GM18519 (cell line): ENCODE measurements around the gene PRM1.

Experiments
- ATAC-seq: cut with Tn5 transposase; IDR thresholded peaks from one replicate; pipeline ENCODE4 v1.9.1; 2021; ENCODE audit warnings: mild to moderate bottlenecking, moderate library complexity; ENCODE audit not compliant: unreplicated experiment, low FRiP score

Gene PRM1

DNA sequence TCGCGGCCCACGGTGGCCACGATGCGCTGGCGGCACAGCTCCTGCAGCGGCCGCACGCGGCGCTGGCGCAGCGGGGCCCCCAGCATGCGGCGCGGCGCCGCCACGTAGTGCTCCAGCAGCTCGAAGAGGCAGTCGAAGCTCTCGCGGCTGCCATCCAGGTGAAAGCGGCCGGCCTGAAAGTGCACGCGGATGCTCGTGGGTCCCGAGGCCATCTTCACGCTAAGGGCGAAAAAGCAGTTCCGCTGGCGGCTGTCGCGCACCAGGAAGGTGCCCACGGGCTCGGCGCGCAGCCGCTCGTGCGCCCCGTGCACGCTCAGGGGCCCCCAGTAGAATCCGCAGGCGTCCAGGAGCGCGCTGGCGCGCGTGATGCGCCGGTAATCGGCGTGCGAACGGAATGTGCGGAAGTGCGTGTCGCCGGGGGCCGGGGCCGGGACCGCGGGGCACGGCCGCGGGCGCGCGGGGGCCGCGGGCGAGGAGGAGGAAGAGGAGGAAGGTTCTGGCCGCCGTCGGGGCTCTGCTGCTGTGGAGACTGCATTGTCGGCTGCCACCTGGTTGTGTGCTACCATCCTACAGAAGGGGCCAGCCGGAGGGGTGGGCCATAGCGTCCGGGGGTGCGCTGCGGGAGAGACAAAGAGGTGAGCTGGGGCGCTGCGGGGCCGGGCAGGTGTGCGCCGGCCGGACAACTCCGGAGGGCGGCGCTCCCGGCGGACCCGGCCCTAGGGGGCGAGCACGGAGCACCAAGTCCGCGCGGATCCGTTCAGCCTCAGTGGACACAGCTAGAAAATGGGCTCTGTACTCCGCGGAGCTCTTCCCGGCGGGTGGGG lies 26.0 kb downstream of the PRM1 start:
- no peak for ATAC-seq

DNA sequence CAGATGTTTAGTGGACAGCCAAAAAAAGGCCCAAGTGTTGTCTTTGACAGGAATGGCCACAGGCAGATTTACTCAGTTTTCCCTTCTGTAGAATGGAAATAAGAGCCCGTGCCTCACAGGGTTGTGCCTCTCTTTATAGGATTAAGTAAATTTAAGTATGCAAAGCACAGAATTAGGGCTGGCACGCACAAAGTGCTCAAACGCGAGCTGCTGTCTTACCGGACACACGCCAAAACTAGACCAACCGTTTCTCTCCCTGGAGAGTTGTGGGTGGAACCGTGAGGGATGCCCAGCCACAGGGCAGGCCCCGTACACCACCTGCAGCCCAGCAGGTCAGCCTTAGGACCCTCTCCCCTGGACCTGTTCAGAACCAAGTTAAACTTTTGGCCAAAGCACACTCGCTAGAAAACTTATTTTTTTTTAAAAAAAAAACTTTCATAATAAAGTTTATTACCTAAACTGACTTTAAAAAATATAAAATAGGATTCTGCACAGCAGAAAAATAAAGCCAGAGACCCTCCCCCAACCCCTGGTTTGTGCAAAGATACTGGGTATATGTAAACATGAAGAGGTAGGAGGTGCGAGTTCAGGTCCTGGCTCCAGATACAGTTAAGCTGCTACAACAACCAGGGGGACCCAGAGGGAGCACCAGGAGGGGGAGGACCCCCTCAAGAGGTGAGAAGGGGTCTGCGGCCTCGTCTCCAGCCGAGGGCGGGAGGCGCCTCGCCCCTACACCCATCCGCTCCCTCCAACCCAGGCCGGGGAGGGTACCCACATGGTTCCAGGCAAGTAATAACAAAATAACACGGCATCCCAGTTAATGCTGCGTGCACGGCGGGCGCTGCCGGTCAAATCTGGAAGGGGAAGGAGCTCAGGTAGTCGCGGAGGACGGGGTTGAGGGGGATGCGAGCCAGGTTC lies 26.9 kb downstream of the PRM1 start:
- no peak for ATAC-seq

DNA sequence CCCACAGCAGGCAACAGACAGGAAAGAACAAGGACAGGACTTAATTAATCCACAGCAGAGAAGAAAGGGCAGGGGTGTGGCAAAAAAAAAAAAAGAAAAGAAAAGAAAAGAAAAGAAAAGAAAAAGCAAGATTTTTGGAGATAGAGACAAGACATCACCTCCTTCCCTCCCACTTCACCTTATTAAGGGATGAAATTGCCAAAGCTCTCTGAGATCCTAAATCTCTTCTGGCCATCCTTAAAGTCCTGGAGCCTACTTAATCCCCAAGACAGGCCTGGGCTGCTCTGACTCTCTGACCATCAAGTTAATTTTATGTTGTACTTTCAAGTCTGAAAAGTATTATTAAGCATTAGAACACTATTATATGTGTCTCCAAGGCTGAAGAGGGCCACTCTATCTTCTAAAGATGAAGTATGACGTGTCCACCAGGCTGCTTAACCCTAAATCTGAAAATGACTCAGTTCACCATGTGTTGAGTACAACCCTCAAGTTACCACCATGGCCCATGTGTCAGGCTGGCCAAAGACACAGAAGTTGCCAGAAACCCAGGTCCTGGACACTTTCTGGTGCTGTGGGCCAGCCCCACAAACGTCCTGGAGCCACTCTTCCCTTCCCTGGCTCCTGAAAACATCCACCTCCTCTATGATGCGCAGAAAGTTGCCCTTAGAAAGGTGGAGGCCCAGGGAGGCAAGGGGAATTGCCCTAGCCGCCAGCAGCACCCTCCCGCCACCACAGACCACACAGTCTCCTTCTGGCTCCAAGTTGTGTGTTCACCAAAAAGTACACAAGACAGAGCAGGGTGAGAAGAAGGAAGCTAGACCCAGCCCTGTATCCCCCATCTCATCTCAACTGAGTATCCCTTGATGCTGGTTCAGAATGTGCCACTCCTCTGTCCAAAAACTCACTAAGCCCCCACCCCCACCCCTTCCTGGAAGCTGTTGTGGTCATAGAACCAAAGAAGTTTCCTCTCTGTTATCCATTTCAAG lies 27.8 kb downstream of the PRM1 start:
- no peak for ATAC-seq

DNA sequence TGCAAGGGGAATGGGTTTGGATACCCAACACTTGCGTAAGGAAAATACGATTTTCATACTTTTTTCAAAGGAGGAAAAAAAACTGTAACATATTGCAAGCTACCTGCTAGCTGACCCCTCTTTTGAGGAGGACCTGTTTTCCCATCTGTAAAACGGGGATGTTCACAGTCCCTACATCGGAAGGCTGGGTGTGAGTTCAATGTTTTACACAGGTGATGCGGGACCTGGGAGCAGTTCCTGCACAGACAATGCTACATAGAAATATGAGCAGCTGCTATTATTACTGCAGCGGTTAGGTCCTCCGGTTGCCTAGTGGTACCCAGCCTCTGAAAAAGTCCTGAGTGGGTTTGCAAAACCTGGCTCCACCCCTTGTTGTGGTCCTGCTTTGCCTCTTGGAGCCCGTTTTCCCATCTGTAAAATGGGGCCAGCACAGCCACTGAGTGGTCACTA lies 28.6 kb downstream of the PRM1 start:
- no peak for ATAC-seq

DNA sequence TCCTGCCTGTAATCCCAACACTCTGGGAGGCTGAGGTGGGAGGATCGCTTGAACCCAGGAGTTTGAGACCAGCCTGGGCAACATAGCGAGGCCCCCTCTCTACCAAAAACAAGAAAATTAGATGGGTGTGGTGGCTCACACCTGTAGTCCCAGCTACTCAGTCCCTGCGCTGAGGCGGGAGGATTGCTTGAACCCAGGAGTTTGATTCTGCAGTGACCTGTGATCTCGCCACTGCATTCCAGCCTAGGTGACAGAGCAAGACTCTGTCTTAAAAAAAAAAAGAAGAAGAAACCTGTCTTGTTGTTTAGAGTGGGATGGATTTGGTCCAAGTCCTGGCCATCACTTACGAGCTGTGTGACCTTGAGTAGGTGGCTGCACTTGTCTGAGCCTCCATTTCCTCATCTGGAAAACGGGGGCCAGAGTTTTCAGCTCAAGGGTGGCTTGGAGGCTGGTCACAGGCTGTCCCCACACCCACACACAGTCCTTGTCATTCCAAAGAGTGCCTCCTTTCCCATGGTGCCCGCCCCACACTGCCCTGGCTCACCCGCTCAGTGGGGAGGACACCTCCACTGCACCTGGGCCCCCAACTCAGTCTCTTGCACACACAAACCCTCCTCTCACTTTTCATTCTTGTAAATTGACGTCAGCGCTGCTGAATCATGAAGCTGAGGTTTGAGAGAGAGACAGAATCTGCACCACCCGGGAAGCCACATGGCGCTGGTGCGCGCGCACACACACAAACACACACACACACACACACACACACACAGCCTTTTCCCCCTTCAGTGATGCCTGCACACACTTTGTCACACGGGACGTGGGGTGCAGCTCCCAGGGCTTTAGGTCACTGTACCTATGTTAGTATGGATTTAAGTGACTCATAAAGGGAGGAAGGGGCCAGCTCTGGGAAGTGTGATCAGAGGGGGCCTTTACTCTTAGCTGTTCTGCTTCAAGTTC lies 29.3 kb downstream of the PRM1 start:
- no peak for ATAC-seq

DNA sequence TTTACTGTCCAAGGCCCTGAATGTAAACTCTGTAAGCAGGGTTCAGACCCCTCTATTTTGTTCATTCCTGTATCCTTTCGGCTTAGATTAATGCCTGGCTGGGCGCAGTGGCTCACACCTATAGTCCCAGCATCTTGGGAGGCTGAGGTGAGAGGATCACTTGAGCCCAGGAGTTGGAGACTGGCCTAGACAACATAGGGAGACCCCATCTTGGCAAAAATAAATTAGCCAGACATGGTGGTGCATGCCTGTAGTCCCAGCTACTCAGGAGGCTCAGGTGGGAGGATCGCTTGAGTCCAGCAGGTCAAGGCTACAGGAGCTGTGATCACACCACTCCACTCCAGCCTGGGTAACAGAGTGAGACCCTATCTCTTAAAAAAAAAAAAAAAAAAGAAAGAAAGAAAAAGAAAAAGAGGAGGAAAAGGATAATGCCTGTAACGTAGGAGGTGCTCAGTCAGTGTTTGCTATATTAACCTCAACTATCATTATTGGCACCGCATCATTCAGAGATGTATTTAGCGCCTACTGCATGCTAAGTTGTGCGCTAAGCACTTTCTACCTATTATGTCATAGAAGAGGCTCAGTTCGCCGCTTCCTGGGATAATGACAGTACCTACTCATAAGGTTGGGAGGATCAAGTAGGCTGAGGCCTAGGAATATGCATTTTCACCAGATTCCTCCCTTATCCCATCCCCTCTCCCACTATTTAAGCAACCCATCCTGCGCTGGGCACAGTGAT lies 30.2 kb downstream of the PRM1 start:
- no peak for ATAC-seq

DNA sequence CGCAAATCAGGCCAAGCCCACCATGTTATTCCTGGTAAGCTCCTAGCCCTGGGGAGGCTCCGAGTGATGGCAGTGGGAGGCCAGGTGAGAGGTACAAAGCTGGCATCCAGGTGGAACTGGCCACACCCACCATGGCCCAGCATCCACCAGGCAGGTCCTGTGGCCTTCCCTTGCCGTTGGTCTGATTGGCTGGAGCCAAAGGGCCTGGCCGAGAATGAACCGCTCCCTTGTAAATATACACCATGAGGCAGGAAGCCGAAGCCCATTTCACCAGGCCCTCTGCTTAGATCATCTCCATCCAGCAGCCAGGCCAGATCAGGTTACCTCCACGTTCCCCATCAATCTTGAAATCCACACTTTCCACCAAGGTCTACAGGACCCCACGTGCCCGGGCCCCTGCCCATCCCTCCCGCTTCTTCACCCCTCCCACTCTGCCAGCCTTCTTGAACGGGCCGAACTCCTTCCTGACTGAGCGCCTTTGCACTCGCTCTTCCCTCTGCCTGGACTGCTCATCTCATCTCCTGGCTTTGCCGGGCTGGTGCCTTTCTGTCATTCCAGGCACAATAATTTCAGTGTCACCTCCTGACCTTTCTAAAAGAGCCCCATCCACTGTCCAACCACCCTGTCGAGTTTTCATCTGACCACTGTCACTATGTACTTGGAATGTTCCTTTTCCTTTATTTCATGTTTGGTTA lies 30.9 kb downstream of the PRM1 start:
- no peak for ATAC-seq

DNA sequence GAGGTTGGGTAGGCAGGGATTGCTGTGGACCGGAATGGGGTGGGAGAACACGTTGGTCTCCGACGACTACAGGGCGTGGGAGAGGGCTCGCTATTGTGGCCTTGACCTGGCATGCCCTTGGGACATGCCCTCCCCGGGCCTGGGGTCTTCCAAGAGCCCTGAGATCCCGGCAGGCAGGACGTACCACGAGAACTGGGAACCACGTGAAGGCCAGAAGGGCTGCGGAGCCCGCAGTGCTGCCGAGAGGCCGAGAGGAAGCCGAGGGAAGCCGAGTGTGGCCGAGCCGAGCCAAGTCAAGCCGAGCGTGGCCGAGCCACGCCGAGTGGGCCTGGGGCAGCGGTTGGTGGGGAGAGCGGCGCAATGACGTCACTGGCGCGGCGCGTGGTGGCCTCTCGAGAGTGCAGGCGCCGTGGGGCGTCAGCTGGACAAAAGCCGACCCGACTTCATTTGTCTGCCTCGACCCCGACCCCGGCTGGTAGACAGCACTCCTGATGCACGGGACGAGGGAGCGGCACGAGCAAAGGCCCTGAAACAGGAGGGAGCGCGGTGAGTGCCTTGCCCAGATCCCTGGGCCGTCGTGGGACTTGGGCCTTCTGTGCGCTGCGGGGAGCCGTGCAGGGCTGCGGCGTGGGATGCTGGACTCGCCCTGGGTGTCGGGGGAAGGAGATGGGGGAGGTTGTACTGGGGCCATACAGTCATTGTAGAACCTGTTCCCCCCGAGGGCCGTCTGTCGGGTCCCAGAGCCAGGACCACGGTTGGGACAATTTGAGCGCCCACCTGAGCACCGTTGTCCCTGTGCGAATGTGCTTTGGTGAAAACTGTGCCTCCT lies 31.7 kb downstream of the PRM1 start:
- ATAC-seq, result no peak

DNA sequence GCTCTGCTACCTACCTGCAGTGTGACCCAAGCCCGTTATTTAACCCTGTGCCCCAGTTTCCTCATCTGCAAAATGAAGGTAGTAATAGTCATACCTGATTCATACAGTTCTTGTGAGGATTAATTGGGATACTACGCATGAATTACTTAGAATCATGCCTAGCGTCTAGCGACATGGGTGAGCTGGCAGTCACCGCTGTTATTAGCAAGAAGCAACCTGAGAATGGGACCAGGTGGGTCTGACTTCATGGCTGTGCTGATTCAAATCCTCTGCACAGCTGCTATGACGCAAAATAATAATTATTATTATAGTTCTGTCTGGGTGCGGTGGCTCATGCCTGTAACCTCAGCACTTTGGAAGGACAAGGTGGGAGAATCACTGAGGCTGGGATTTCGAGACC lies 33.0 kb downstream of the PRM1 start:
- no peak for ATAC-seq

DNA sequence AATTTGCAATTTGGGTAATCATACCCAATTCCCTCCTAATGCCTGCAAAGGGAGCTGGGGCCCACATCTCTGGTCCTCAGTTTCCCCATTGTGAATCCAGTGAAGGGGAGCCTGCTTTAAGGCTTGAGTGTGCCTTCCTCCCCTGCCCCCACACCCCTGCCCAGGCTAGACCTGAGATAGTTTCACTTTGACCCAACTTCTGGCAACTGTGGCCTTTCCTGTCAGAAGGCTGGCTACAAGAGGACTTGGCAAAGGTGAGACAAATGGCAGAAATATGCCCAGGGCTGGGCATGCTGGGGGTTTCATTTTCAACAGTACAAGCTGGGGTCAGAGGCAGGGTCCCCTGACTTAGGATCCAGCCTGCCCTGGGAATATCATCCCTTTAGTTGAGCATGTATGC lies 35.1 kb downstream of the PRM1 start:
- ATAC-seq, result no peak

DNA sequence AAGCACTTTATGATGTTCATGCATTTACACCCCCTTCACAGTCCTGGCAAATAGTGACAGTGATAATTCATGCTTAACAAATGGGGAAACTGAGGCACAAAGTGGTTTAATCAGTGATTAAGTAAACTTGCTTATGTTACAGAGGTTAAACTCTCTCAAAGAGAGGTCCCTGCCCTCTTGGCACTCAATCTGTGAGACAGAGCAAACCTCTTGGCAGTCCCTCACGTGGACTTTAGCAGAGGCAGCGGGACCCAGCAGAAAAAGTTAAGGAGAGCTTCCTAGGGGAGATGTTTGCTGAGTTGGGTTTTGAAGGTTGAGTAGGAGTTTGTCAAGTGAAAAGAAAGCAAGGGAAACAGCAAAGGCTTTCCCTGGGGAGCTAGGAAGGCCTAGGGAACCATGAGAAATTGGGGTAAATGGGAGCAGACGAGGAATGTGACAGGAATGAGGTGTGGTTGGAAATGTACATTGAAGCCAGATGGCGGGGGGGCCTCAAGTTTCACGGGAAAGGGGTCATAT lies 35.9 kb downstream of the PRM1 start:
- ATAC-seq, result no peak

DNA sequence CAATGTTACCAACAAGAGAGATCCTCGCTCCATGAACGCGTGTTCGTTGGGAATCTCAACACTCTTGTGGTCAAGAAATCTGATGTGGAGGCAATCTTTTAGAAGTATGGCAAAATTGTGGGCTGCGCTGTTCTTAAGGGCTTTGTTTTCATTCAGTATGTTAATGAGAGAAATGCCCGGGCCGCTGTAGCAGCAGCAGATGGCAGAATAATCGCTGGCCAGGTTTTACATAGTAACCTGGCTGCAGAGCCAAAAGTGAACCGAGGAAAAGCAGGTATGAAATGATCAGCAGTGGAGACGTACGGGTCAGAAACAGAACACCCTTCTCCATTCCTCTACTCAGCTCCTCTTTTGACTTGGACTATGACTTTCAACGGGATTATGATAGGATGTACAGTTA lies 38.5 kb downstream of the PRM1 start:
- ATAC-seq, result no peak

DNA sequence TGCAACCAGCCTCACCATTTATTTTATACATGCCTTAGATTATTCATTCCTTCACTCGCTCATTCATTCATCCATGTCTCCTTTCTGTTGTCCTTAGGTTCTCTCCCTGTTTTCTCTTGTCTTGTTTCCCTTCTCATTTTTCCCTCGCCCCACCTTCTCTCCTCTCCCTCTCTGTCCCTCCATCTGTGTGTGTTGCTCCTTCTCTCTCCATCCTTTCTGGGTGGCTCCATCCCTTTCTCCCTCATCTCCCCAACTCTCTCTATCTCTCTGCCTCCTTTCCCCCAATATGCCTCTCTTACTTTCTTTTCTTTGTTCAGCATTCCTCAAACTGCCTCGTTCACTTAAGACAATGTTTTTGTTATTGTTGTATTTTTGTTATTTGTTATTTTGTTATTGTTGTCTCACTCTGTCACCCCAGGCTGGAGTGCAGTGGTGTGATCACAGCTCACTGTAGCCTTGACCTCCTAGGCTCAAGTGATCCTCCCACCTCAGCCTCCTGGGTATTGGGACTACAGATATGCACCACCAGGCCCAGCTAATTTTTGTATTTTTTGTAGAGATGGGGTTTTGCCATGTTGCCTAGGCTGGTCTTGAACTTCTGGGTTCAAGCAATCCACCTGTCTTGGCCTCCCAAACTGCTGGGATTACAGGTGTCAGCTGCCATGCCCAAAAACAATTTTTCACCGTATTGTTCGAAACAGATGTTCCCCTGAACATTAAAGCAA lies 39.5 kb downstream of the PRM1 start:
- no peak for ATAC-seq

DNA sequence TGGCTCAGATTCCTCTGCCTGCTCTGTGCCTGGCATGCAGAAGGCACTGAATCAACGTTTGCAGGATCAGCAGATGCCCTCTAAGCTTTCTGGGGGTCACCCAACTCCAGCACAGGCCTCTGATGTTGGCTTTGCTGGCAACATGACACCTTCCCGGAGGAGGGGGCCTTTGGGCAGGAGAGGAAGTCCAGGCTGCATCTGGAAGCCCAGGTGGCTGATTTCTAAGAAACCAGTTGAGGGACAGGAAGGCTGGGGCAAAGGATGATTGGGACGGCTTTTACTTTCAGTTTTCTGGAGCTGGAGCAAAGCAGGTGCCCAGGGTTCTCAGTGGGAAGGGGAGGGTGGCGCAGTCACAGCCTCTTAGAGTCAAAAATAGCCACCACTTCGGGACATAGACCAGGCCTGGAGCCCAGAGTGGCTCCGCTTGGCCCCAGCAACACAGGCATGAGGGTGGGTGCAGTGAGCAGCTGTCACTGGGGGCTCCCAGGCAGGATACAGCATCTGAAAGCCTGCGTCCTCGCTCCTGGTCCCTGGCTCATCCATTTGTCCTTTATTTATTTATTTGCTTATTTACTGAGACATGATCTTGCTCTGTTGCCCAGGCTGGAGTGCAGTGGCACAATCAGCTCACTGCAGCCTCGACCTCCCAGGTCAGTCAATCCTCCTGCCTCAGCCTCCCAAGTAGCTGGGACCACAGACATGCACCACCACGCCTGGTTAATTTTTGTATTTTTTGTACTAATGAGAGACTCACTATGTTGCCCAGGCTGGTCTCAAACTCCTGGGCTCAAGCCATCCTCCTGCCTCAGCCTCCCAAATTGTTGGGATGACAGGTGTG lies 40.3 kb downstream of the PRM1 start:
- no peak for ATAC-seq
